Prostate gland (tissue), 1 donor: ENCODE results near the gene HOXA5.

Experiments used
- POLR2A ChIP-seq: fragments of 450-650 bp; IDR thresholded peaks from one replicate; pipeline ENCODE4 v1.6.1; 2016; ENCODE audit warnings: antibody characterized with exemption, mild to moderate bottlenecking
- POLR2AphosphoS5 ChIP-seq: sonication (generic); formaldehyde crosslinking; IDR thresholded peaks from one replicate; pipeline ENCODE4 v1.6.1; 2017; ENCODE audit warnings: antibody characterized with exemption

DNA sequence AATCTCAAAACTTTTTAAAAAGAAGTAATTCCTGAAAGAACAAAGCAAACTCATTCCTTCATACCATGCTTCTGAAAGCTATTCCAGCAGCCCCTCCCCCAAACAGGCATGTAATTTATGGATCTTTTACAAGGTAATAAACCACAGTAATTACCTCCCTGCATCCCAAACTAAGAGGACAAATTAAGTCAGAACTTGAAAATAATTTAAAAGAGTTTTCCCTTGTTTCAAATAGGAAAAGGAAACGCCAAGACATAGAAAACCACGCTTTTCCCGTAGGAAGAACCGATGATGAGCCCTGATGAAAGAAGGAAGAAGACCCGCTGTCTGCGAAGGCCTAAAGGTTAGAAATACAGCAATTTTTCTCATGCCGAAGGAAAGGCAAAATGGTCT is 21.8 kb downstream of the HOXA5 start:
- TF ChIP-seq POLR2AphosphoS5 (no peak), POLR2A (no peak)
